Right ventricle myocardium inferior (tissue), 1 donor: Measurements from ENCODE around the gene PRR36. TPM values are rescaled to one million over a fixed set of nuclear protein-coding genes. Genes with fewer than 3 reads are reported as not detected.
A peak's percentile ranks its signal among the peaks of the same experiment; 100 is the strongest.
"Not testable (repeated sequence)": the region's sequence is repeated elsewhere in the genome, so short reads cannot be mapped to it uniquely, and the experiment has no call there.

ENCODE experiments used
- ATAC-seq: fragments of 200-7000 bp; cut with Tn5 transposase; one replicate; pipeline ENCODE4 v1.9.1; 2020; ENCODE audit warnings: mild to moderate bottlenecking, moderate library complexity
- DNase-seq: peaks from one replicate; pipeline ENCODE4 v3.0.0; 2021; ENCODE audit errors: missing footprints
- intact Hi-C: fragments of 100-400 bp; cut with DNase I; formaldehyde crosslinking; loops from one replicate; pipeline ENCODE4 v1.11.0; 2022
- total RNA-seq: library from RNA; stranded (reverse); fragmentation: NEBNext Ultra II Directional; extraction: Animal tissue kit (Norgen Biotek cat#: 25700); gene quantifications from one replicate; pipeline ENCODE4 v1.2.1, GENCODE V29; 2021
- donor health status: DM: no; HTN: yes; CAD: no; lungs with severe emphysema.

PRR36 gene
- total RNA-seq, 1 donor from 2014 or later, result not detected

DNA sequence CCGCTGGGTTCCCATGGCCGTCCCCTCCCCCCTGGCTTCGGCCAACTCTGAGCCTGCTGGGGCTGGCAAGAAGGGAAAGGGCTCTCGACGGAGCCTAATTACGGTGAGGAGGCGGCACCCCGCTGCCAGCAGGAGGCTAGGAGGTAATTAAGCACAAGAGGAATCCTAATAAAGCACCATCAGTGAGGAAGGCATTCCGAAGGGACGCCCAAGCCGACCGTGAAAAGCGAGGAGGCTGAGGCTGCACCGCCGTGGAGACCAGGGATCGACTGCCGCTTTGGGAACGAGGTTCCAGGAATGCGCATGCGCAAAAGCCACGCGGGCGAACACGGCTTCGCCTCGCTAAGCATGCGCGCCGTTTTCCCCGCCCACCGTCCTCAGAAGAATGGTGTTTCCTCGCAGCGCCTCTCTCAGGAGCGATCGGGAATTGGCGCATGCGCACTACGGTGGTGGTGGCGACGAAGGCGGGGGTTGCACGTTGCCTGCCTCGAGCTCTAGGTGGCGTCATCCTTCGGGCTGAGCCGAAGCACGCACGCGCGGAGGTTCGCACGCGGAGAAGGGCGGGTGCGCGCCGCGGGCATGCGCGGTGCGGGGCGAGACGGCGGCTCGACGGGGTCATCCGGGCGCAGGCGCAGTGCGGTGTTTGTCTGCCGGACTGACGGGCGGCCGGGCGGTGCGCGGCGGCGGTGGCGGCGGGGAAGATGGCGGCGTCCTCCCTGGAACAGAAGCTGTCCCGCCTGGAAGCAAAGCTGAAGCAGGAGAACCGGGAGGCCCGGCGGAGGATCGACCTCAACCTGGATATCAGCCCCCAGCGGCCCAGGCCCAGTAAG lies 29.3 kb upstream of the PRR36 start, which contains the start of gene MAP2K7:
MAP2K7 (plus strand) TSS at position 634 of the 830 bp plus-strand sequence; CDS start at position 702, 68 bp downstream.
- ATAC-seq (peak; percentile 94), DNase-seq (peak; percentile 100)
- intact Hi-C loops, result loop anchor here (1.0 to 5.0 kb wide), 4 partner anchors 17 to 73 kb away; partner anchors contain the start of genes EVI5L and SNAPC2

DNA sequence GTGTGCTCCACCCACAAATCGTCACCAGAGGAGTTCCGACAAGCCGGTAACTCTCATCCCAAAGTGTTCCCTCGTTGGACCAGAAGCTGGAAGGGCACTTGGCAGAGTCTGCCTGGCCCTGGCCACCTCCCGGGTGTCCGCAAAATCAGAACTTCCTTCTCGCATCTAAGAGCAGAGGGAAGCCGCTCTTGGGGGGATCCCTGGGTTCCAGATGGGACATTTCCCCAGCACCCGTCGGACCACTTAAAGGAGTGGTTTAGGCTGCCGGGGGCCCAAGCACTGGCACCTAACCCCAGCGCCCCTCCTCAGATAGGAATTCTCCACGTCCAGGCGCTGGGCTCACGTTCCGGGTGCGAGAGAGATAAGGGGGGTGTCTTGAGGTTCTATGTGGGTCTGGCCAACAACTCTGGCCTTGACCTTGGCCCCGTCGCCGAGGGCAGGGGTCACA lies 28.6 kb upstream of the PRR36 start:
- ATAC-seq, result no peak
- intact Hi-C loops, result loop anchor here (1.0 to 5.0 kb wide), 4 partner anchors 17 to 73 kb away; partner anchors contain the start of genes EVI5L and SNAPC2
- no peak for DNase-seq

DNA sequence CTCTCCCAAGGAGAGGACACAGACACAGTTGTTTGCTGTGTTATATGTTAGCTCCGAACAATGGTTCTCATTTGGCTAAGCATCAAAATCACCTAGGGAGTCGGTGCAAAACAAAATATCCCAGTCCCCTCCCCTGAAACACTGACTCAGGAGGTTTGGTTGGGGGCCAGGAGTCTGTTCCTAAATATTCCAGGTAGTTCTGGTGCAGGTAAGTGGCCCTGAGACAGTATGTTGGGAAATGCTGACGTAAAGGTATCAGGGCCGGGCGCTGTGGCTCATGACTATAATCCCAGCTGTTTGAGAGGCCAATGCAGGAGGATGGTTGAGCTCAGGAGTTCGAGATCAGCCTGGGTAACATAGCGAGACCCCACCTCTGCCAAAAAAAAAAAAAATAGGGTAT lies 27.1 kb upstream of the PRR36 start:
- ATAC-seq (no peak), DNase-seq (peak; percentile 55)
- intact Hi-C loops, result loop anchor here (5.0 kb wide), 1 partner anchor 49 kb away; no protein-coding TSS in a partner anchor

DNA sequence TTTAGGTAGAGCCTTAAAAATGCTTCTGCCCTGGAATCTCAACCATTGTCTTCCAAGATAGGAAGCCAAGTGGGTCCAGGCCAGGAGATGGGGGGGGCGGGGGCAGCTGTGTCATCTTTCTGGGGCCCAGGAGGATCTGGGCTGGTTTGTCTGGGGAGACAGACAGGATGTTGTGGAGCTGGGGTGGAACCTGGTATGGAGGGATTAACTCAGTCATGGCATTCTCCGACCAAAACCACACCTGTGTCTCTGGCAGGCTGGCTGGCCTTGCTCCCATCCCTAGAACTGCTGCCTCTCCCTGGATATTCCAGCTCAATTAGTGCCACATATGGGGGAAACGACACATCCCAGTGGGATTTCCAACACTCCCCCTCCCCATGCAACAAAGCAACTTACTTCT lies 26.7 kb upstream of the PRR36 start:
- DNase-seq (peak; percentile 17), ATAC-seq (no peak)
- intact Hi-C loops, result loop anchor here (5.0 kb wide), 1 partner anchor 49 kb away; no protein-coding TSS in a partner anchor

DNA sequence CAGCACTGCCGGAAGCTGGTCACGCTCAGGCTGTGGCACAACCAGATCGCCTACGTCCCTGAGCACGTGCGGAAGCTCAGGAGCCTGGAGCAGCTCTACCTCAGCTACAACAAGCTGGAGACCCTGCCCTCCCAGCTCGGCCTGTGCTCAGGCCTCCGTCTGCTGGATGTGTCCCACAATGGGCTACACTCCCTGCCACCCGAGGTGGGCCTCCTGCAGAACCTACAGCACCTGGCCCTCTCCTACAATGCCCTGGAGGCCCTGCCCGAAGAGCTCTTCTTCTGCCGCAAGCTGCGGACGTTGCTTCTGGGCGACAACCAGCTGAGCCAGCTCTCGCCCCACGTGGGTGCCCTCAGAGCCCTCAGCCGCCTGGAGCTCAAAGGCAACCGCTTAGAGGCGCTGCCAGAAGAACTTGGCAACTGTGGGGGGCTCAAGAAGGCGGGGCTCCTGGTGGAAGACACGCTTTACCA lies 26.2 kb upstream of the PRR36 start:
- DNase-seq (peak; percentile 45), ATAC-seq (no peak)
- intact Hi-C loops, result loop anchor here (5.0 kb wide), 1 partner anchor 48 kb away; no protein-coding TSS in a partner anchor

DNA sequence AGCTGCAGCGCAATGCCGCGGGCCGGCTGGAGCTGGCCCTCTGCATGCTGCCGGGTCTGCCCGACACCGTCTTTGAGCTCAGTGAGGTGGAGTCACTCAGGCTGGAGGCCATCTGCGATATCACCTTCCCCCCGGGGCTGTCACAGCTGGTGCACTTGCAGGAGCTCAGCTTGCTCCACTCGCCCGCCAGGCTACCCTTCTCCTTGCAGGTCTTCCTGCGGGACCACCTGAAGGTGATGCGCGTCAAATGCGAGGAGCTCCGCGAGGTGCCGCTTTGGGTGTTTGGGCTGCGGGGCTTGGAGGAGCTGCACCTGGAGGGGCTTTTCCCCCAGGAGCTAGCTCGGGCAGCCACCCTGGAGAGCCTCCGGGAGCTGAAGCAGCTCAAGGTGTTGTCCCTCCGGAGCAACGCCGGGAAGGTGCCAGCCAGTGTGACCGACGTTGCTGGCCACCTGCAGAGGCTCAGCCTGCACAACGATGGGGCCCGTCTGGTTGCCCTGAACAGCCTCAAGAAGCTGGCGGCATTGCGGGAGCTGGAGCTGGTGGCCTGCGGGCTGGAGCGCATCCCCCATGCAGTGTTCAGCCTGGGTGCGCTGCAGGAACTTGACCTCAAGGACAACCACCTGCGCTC lies 25.7 kb upstream of the PRR36 start:
- peak; percentile 41 for DNase-seq
- no peak for ATAC-seq
- intact Hi-C loops, result loop anchor here (5.0 kb wide), 1 partner anchor 48 kb away; no protein-coding TSS in a partner anchor

DNA sequence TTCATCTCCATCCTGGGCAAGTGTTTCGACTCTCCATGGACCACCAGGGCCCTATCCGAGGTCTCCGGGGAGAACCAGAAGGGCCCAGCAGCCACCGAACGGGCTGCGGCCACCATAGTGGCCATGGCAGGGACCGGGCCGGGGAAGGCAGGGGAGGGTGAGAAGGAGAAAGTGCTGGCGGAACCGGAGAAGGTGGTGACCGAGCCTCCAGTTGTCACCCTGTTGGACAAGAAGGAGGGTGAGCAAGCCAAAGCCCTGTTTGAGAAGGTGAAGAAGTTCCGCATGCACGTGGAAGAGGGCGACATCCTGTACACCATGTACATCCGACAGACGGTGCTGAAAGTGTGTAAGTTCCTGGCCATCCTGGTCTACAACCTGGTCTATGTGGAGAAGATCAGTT lies 24.8 kb upstream of the PRR36 start:
- ATAC-seq, result no peak
- peak; percentile 47 for DNase-seq
- intact Hi-C loops, result no loop called here

DNA sequence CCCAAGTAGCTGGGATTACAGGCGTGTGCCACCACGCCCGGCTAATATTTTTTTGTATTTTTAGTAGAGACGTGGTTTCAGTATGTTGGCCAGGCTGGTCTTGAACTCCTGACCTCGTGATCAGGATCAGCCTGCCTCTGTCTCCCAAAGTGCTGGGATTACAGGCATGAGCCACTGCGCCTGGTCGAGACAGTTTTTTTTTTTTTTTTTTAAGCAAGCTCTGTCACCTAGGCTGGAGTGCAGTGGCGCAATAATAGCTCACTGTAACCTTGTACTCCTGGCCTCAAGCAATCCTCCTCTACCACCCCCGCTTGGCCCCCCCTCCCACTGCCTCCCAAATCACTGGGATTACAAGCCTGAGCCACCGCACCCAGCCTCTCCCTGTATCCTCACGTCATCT lies 23.1 kb upstream of the PRR36 start:
- ATAC-seq, result no peak
- intact Hi-C loops, result no loop called here

DNA sequence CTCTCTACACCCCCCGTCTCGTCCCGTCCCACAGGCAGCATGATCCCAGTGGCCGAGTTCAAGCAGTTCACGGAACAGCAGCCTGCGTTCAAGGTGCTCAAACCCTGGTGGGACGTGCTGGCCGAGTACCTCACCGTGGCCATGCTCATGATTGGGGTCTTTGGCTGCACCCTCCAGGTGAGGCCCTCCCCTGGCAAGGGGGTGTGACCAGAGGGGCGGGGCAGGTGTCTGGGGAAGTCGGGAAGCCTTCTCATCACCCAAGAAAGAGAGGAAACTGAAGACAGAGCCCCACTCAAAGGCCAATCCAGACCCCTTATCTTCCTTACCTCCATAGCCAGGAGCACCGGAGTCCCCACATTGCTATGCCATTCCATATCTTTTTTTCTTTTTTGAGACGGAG lies 21.4 kb upstream of the PRR36 start:
- DNase-seq (peak; percentile 27), ATAC-seq (no peak)
- intact Hi-C loops, result no loop called here

More for the DNA sequence above, 23.1 kb upstream of the PRR36 start:
- DNase-seq, result peak; percentile 18

DNA sequence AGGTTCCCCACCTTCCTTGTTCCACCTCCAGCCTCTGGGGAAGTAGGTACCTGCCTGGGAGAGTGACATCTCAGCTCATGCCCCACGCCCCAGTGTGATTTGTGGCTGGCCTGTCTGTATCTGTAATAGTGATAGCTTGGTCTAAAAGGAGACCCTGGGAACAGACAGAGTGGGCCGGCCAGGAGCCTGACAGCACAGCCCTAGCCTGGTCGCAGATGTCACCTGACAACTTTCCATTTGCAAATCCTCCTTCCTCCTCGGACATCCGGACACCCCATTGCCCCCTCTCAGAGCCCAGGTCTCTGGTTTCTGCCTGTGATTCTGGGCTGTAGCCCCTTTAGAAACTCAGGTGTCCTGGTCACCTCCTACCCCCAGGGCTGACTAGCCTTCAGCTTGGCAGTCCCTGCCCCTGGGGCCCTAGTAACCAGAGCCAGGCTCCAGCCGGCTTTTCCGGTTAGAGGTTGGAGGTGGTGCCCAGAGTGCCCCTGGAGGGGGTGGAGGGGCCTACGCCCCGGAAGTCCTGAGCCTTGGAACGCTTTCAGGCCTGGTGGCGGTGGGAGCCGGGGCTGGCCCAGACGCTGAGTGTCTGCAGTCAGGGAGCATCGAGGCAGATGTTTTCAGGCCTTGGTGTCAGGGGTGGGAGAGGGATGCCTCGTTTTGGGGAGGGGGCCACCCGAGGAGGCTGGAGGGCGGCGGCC lies 20.6 kb upstream of the PRR36 start:
- intact Hi-C loops, result no loop called here
- DNase-seq, result peak; percentile 37
- ATAC-seq, result no peak

DNA sequence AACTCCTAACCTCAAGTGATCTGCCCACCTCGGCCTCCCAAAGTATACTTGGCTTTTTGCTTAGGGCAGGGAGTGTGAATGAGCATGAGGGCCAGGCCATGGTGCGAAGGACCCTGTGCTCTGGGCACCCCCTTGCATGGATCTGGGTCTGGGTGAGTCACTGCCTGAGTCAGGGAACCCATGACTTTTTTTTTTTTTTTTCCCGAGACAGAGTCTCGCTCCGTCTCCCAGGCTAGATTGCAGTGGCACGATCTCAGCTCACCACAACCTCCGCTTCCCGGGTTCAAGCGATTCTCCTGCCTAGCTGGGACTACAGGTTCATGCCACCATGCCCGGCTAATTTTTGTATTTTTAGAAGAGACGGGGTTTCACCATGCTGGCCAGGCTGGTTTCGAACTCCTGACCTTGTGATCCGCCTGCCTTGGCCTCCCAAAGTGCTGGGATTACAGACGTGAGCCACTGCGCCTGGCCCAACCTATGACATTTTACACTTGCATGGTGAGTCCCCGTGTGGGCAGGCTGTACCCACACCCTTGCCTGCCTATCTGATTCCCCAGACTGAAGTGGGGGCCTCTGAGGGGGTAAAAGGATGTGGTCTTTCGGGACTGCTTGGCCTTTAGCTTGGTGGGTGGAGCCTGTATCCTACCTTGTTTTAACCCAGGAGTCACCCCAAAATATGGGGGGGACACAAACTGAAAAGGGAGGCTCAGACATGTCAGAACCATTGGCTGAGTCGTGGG lies 19.3 kb upstream of the PRR36 start:
- peak; percentile 22 for DNase-seq
- intact Hi-C loops, ATAC-seq: not testable (repeated sequence)

DNA sequence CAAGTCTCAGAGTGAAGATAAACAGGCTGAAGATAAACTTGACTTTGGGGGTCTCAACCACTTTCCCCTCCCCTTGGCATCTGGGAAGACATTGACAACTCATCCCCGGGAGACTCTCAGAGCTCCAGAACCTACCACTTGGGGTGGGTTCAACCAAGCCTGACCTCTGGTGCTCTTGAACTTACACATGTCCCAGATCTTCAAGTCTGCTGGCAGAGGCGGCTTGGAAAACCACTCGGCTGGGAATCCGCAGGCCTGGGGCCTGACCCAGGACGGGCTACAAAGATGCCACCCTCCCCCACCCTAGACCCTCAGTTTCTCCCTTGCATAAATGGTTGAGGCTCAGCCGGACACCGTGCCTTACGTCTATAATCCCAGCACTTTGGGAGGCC lies 14.6 kb upstream of the PRR36 start:
- peak; percentile 54 for DNase-seq
- no peak for ATAC-seq
- intact Hi-C loops, result no loop called here

DNA sequence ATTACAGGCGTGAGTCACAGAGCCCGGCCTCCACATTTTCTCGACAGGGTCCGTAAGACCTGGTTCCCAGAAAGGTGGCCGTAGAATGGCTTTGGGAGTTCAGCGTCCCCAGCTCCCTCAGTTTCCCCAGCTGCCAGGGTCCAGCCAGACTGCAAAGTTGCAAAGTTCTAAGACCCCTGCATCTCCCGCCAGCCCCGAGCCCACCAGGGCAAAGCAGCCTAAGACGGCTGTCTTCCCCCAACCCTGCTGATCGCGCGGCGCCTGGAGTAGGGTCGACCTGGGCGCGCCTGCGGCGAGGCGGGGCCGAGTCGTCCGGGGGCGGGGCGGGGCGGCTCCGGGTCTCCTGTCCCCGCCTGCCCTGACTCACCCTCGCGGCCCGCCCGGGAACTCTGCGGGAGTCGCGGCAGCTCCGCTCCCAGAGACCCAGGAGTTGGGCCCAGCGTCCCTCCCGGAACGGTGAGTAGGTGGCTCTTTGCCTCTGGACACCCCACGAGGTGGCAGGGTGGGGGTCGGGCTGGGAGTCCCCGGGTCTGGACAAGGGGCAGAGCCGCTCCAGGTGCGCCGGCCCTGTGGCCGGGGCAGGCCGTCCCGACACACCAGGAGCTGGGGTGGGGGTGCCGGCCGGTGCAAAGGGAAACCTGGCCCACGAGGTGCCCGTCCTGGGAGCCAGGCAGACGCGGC lies 14.1 kb upstream of the PRR36 start, which contains the start of gene LRRC8E:
LRRC8E (plus strand) TSS at position 366 of the 681 bp plus-strand sequence. CDS start 7,094 bp downstream, outside the sequence.
- peak; percentile 82 for ATAC-seq
- intact Hi-C loops, result no loop called here
- DNase-seq, result peak; percentile 71

DNA sequence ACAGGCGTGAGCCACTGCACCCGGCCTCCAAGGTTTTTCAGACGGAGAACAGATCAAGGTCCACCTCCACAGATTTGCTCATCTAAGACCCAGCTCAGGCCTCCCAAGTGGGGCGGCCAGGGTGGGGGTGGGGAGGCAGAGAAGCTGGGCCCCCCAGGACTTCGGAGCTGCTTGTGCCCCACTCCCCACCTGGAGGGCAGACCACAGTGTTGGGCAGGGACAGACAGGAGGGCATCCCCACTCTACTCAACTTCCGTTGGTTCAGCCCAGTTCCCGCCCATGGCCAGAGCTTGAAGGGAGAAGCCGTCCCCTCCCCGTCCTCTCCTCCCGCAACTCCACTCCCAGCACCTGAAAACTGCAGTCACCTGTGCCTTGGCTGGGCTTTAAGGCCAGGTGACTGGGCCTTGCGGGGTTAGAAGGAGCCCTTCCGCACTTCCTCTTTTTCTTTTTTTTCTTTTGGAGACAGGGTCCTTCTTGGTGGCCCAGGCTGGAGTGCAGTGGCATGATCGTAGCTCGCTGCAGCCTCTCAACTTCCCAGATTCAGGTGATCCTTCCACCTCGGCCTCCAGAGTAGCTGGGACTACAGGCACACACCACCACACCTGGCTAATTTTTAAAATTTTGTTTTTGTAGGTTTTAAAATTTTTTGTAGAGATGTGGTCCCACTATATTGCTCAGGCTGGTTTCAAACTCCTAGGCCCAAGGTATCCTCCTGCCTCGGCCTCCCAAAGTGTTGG lies 13.4 kb upstream of the PRR36 start:
- intact Hi-C loops, result no loop called here
- DNase-seq, result peak; percentile 43
- ATAC-seq, result no peak

DNA sequence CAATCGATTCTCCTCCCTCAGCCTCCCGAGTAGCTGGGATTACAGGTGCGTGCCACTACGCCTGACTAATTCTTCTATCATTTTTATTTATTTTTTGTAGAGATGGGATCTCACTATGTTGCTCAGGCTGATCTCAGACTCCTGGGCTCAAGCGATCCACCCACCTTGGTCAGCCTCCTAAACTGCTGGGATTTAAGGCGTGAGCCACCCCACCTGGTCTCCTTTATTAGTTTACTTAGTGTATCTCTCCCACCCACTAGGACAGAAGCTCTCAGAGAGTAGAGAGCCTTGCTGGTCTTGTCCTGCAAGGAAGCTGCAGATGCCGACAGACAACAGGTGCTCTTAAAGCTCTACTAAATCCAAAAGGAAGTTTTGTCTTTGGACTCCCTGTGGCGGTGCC lies 11.6 kb upstream of the PRR36 start:
- ATAC-seq, result no peak
- DNase-seq, result no peak
- intact Hi-C loops, result no loop called here

DNA sequence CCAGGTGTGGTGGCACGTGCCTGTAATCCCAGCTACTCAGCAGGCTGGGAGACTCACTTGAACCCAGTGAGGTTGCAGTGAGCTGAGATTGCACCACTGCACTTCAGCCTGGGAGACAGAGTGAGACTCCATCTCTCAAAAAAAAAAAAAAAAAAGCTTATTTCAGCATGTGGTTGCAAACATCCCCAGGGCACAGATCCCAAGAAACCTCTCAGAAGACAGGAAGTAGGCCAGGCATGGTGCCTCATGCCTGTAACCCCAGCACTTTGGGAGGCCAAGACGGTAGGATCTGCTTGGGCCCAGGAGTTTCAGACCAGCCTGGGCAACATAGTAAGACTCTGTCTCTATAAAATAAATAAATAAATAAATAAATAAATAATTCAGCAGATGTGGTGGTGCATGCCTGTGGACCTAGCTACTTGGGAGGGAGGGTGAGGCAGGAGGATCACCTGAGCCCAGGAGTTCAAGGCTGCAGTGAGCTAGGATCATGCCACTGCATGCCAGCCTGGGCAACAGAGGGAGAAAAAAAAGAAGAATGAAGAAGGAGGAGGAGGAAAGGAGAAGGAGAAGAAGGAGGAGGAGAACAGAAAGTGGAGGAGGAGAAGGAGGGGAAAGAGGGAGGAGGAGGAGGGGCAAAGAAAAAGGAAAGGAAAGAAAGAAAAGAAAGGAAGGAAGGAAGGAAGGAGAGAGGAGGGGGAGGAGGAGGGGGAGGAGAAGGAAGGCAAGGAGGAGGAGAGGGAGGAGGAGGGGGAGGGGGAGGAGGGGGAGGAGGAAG lies 9.8 kb upstream of the PRR36 start:
- no peak for DNase-seq
- intact Hi-C loops, result no loop called here
- no peak for ATAC-seq
